HG03064 (cell line): ENCODE data around the gene KLK14.

Experiments
- ATAC-seq: cut with Tn5 transposase; IDR thresholded peaks from one replicate; pipeline ENCODE4 v1.9.1; 2021; ENCODE audit warnings: low read depth; ENCODE audit not compliant: unreplicated experiment

The KLK14 gene

GRCh38 chr19:51082611-51083010, at the start of gene KLK14:
Gene KLK14, minus strand, starts transcription at chr19:51082887. Its CDS starts 273 bp downstream, at chr19:51082614.
- no peak for ATAC-seq

GRCh38 chr19:51131780-51132680, 49.3 kb upstream of the KLK14 start:
- ATAC-seq, result no peak

GRCh38 chr19:51129716-51130115, 47.0 kb upstream of the KLK14 start:
- no peak for ATAC-seq

- ATAC-seq, result no peak
Observed at GRCh38 chr19:51128227-51128626, 45.5 kb upstream of the KLK14 start.

GRCh38 chr19:51127755-51128154, 45.1 kb upstream of the KLK14 start:
- ATAC-seq, result no peak

GRCh38 chr19:51127032-51127431, 44.3 kb upstream of the KLK14 start:
- no peak for ATAC-seq

GRCh38 chr19:51125421-51126075, 42.9 kb upstream of the KLK14 start:
- ATAC-seq, result no peak

- no peak for ATAC-seq
Observed at GRCh38 chr19:51124729-51125128, 42.0 kb upstream of the KLK14 start, which contains the start of gene SIGLEC9. Gene SIGLEC9, plus strand, starts transcription at chr19:51124906. Its CDS starts 69 bp downstream, at chr19:51124975.

- ATAC-seq, result no peak
Observed at GRCh38 chr19:51124216-51124615, 41.5 kb upstream of the KLK14 start.

GRCh38 chr19:51123802-51124201, 41.1 kb upstream of the KLK14 start:
- no peak for ATAC-seq

- no peak for ATAC-seq
Observed at GRCh38 chr19:51123381-51123800, 40.7 kb upstream of the KLK14 start.

GRCh38 chr19:51122112-51122981, 39.7 kb upstream of the KLK14 start:
- ATAC-seq, result no peak

- ATAC-seq, result no peak
Observed at GRCh38 chr19:51121257-51121656, 38.6 kb upstream of the KLK14 start.

GRCh38 chr19:51120160-51120559, 37.5 kb upstream of the KLK14 start:
- ATAC-seq, result no peak

- no peak for ATAC-seq
Observed at GRCh38 chr19:51119611-51120010, 36.9 kb upstream of the KLK14 start.

GRCh38 chr19:51119101-51119500, 36.4 kb upstream of the KLK14 start:
- ATAC-seq, result no peak

GRCh38 chr19:51116736-51117286, 34.1 kb upstream of the KLK14 start:
- ATAC-seq, result no peak

GRCh38 chr19:51114087-51114729, 31.5 kb upstream of the KLK14 start:
- no peak for ATAC-seq

- ATAC-seq, result no peak
Observed at GRCh38 chr19:51111606-51112005, 28.9 kb upstream of the KLK14 start.

- ATAC-seq, result no peak
Observed at GRCh38 chr19:51110666-51110971, 27.9 kb upstream of the KLK14 start.
